GM23338 (cell line): ENCODE data around the gene CLK3. TPM values are rescaled to one million over a fixed set of nuclear protein-coding genes. Genes with fewer than 3 reads are reported as not detected.

Source experiments
- ATAC-seq: fragments of 200-7000 bp; cut with Tn5 transposase; 3 replicates; pipeline ENCODE4 v1.9.1; 2020
- DNase-seq: peaks from one replicate; pipeline ENCODE4 v3.0.0-alpha.2; 2015; ENCODE audit warnings: low spot score
- H2AFZ ChIP-seq: fragments of 200-600 bp; sonication (generic); 2 replicates; pipeline ENCODE4 v1.8.0; 2016; ENCODE audit warnings: antibody characterized with exemption, mild to moderate bottlenecking, moderate library complexity
- H3F3A ChIP-seq: fragments of 200-600 bp; sonication (generic); replicated peaks from 2 replicates; pipeline ENCODE4 v1.8.0; 2017; ENCODE audit warnings: antibody characterized with exemption, mixed run types, low read depth
- H3K27ac ChIP-seq: fragments of 200-600 bp; sonication (generic); 2 replicates; pipeline ENCODE4 v1.6.1; 2016; ENCODE audit warnings: low read depth
- H3K27me3 ChIP-seq: fragments of 200-600 bp; sonication (generic); 2 replicates; pipeline ENCODE4 v1.8.0; 2016; ENCODE audit warnings: mild to moderate bottlenecking, mixed run types, moderate library complexity; ENCODE audit not compliant: insufficient read depth
- H3K36me3 ChIP-seq: fragments of 200-600 bp; sonication (generic); 2 replicates; pipeline ENCODE4 v1.8.0; 2016; ENCODE audit warnings: mild to moderate bottlenecking; ENCODE audit not compliant: insufficient read depth
- H3K4me1 ChIP-seq: fragments of 200-600 bp; sonication (generic); 2 replicates; pipeline ENCODE4 v1.8.0; 2016; ENCODE audit warnings: mild to moderate bottlenecking, moderate library complexity; ENCODE audit not compliant: insufficient read depth
- H3K4me2 ChIP-seq: fragments of 200-600 bp; sonication (generic); 2 replicates; pipeline ENCODE4 v1.7.1; 2017; ENCODE audit warnings: mixed run types
- H3K4me3 ChIP-seq: fragments of 200-600 bp; sonication (generic); 2 replicates; pipeline ENCODE4 v1.6.1; 2016; ENCODE audit warnings: mixed run types
- H3K79me2 ChIP-seq: fragments of 200-600 bp; sonication (generic); replicated peaks from 2 replicates; pipeline ENCODE4 v1.8.0; 2017; ENCODE audit warnings: mild to moderate bottlenecking; ENCODE audit not compliant: insufficient read depth
- H3K9me2 ChIP-seq: fragments of 200-600 bp; sonication (generic); 2 replicates; pipeline ENCODE4 v1.8.0; 2017; ENCODE audit not compliant: insufficient read depth
- H4K20me1 ChIP-seq: fragments of 200-600 bp; sonication (generic); replicated peaks from 2 replicates; pipeline ENCODE4 v1.8.0; 2017; ENCODE audit warnings: mild to moderate bottlenecking; ENCODE audit not compliant: insufficient read depth
- H3K27ac Mint-ChIP-seq: 2 replicates; pipeline ENCODE4 v1.8.0; 2020; ENCODE audit warnings: inconsistent platforms, mild to moderate bottlenecking, moderate library complexity, mixed read lengths
- H3K27me3 Mint-ChIP-seq: 3 replicates; pipeline ENCODE4 v1.8.0; 2022; ENCODE audit warnings: low read depth, mild to moderate bottlenecking, moderate library complexity, mixed read lengths, inconsistent platforms; ENCODE audit not compliant: insufficient read depth, poor library complexity
- H3K36me3 Mint-ChIP-seq: 3 replicates; pipeline ENCODE4 v1.8.0; 2021; ENCODE audit warnings: low read depth, mild to moderate bottlenecking, inconsistent platforms, moderate library complexity, mixed read lengths
- H3K4me1 Mint-ChIP-seq: 3 replicates; pipeline ENCODE4 v1.8.0; 2020; ENCODE audit warnings: mild to moderate bottlenecking, inconsistent platforms, mixed read lengths
- H3K4me3 Mint-ChIP-seq: 3 replicates; pipeline ENCODE4 v1.8.0; 2021; ENCODE audit warnings: moderate library complexity, mild to moderate bottlenecking, inconsistent platforms, mixed read lengths
- H3K9me3 Mint-ChIP-seq: 3 replicates; pipeline ENCODE4 v1.8.0; 2020; ENCODE audit warnings: moderate library complexity, mild to moderate bottlenecking, inconsistent platforms, mixed read lengths
- CREB1 ChIP-seq: fragments of 250-450 bp; sonication (Bioruptor Pico); IDR thresholded peaks from 2 replicates; pipeline ENCODE4 v1.5.0; 2020; ENCODE audit warnings: low read depth, mild to moderate bottlenecking, moderate library complexity
- CTCF ChIP-seq, 2 experiments: fragments of 200-600 bp in 1 of 2; sonication (generic) in 1 of 2; conservative IDR thresholded peaks; 2 replicates each; pipeline versions ENCODE4 v1.5.1 to v1.6.1; 2016 to 2017; ENCODE audit warnings: antibody characterized with exemption in 2 of 2, low read depth in 2 of 2, mild to moderate bottlenecking in 2 of 2, moderate library complexity in 1 of 2
- ETS1 ChIP-seq: IDR thresholded peaks from 2 replicates; pipeline ENCODE4 v1.6.1; 2016; ENCODE audit warnings: antibody characterized with exemption
- EZH2 ChIP-seq: fragments of 200-600 bp; sonication (generic); IDR thresholded peaks from one replicate; pipeline ENCODE4 v1.8.0; 2017; ENCODE audit warnings: antibody characterized with exemption, mild to moderate bottlenecking, low read depth; ENCODE audit not compliant: unreplicated experiment
- JUNB ChIP-seq: IDR thresholded peaks from one replicate; pipeline ENCODE4 v1.6.1; 2016; ENCODE audit warnings: antibody characterized with exemption; ENCODE audit not compliant: unreplicated experiment
- NANOG ChIP-seq: IDR thresholded peaks from 2 replicates; pipeline ENCODE4 v1.6.1; 2016; ENCODE audit warnings: antibody characterized with exemption, borderline replicate concordance
- POLR2AphosphoS5 ChIP-seq: IDR thresholded peaks from 2 replicates; pipeline ENCODE4 v1.6.1; 2016; ENCODE audit warnings: antibody characterized with exemption, low read depth
- REST ChIP-seq: IDR thresholded peaks from one replicate; pipeline ENCODE4 v1.6.1; 2018; ENCODE audit warnings: antibody characterized with exemption; ENCODE audit not compliant: unreplicated experiment
- ZNF331 ChIP-seq: fragments of 250-450 bp; sonication (Bioruptor Pico); IDR thresholded peaks from 2 replicates; pipeline ENCODE4 v1.5.0; 2020; ENCODE audit warnings: low read depth, mild to moderate bottlenecking, moderate library complexity
- ZNF462 ChIP-seq: fragments of 250-450 bp; sonication (Bioruptor Pico); IDR thresholded peaks from 2 replicates; pipeline ENCODE4 v1.5.0; 2020; ENCODE audit warnings: mild to moderate bottlenecking, moderate library complexity
- polyA plus RNA-seq: library from polyadenylated mRNA; unstranded; fragments of >200 nt; fragmentation: Nextera tagmentation; extraction: Ambion mirVana; gene quantifications from 2 replicates; pipeline ENCODE4 v1.2.1, GENCODE V29; 2016
- total RNA-seq: library from RNA; depleted of rRNA; stranded (reverse); fragments of >200 nt; shearing (Covaris generic); gene quantifications from 2 replicates; pipeline ENCODE4 v1.2.3, GENCODE V29; 2014

The CLK3 gene
- total and polyA plus RNA-seq, 2 experiments from 2014 or later = 40.7 to 67.7 TPM

- Histone ChIP-seq H3K4me1 (no peaks in the 10 kb centered on the region), H4K20me1 (no peaks in the 10 kb centered on the region; the same call in 1 of the 2 replicates), H3K36me3 (no peaks in the 10 kb centered on the region), H2AFZ (no peak overlapping the region), H3K27ac (no peak overlapping the region), H3K79me2 (no peaks in the 10 kb centered on the region), H3K27me3 (peaks cover 3% of the 10 kb centered on the region; the same call in 1 of the 2 replicates), H3F3A (no peaks in the 10 kb centered on the region), H3K4me2 (no peak overlapping the region), H3K4me3 (no peak overlapping the region), H3K9me2 (no peaks in the 10 kb centered on the region)
- Mint-ChIP-seq H3K4me1 (peaks cover 2% of the 10 kb centered on the region; the same call in 1 of the 3 replicates), H3K36me3 (no peaks in the 10 kb centered on the region), H3K27me3 (peaks cover 7% of the 10 kb centered on the region), H3K9me3 (no peaks in the 10 kb centered on the region), H3K4me3 (no peak overlapping the region), H3K27ac (no peak overlapping the region)
- DNase-seq (no peak), ATAC-seq (no peak)
- no peak for TF ChIP-seq CREB1 (CRISPR knock-in tag)
These were observed 9.9 kb upstream of the CLK3 start for GRCh38 chr15:74605795-74606150.

- Histone ChIP-seq H3K4me2 (no peak overlapping the region), H3K9me2 (no peaks in the 10 kb centered on the region), H3K27me3 (peaks cover 10% of the 10 kb centered on the region; the same call in 1 of the 2 replicates), H4K20me1 (no peaks in the 10 kb centered on the region; the same call in 1 of the 2 replicates), H2AFZ (no peak overlapping the region), H3F3A (no peaks in the 10 kb centered on the region), H3K79me2 (no peaks in the 10 kb centered on the region), H3K4me3 (no peak overlapping the region), H3K27ac (no peak overlapping the region), H3K4me1 (no peaks in the 10 kb centered on the region), H3K36me3 (no peaks in the 10 kb centered on the region)
- H3K36me3 Mint-ChIP-seq = no peaks in the 10 kb centered on the region
- no peak for DNase-seq
- no peak overlapping the region for H3K4me3 Mint-ChIP-seq
- no peak for ATAC-seq
- H3K4me1 Mint-ChIP-seq = no peaks in the 10 kb centered on the region
- H3K9me3 Mint-ChIP-seq = no peaks in the 10 kb centered on the region
- peaks cover 12% of the 10 kb centered on the region for H3K27me3 Mint-ChIP-seq
- no peak overlapping the region for H3K27ac Mint-ChIP-seq
- TF ChIP-seq JUNB = no peak
- TF ChIP-seq POLR2AphosphoS5 = no peak
- TF ChIP-seq EZH2 = no peak
- no peak for TF ChIP-seq ETS1
- no peak for TF ChIP-seq ZNF331 (CRISPR knock-in tag)
- no peak for TF ChIP-seq ZNF462 (CRISPR knock-in tag)
- no peak for TF ChIP-seq REST
- TF ChIP-seq CTCF (conservative IDR thresholded peaks at IDR 0.05; ENCODE audit: low read depth in 2 of 2) = no peak
- no peak for TF ChIP-seq NANOG
These were observed 6.8 kb upstream of the CLK3 start for GRCh38 chr15:74608786-74609185.
